Calu3 (cell line): ENCODE data around the gene PLEKHF1. TPM values are rescaled to one million over a fixed set of nuclear protein-coding genes. Genes with fewer than 3 reads are reported as not detected.

Source experiments
- BruUV-seq: library from RNA; stranded (reverse); fragments of 400-500 nt; replicated peaks from 2 replicates; lab custom pipeline; 2021; lab: Mats Ljungman, UMichigan
- CTCF ChIA-PET: fragments of 300-600 bp; sonication (Branson Sonifier 250); formaldehyde crosslinking; loops from one replicate; lab custom pipeline; 2022; ENCODE audit warnings: antibody characterized with exemption; lab: Charles Lee
- DNase-seq: peaks from one replicate; pipeline ENCODE4 v3.0.0; 2022
- H3K27ac Mint-ChIP-seq: one replicate; pipeline ENCODE4 v1.8.0; 2022; ENCODE audit warnings: mixed read lengths; ENCODE audit not compliant: unreplicated experiment
- H3K27me3 Mint-ChIP-seq: one replicate; pipeline ENCODE4 v1.8.0; 2022; ENCODE audit warnings: mixed read lengths; ENCODE audit not compliant: unreplicated experiment
- H3K36me3 Mint-ChIP-seq: one replicate; pipeline ENCODE4 v1.8.0; 2022; ENCODE audit warnings: mild to moderate bottlenecking, moderate library complexity, mixed read lengths; ENCODE audit not compliant: insufficient read depth, unreplicated experiment
- H3K4me1 Mint-ChIP-seq: one replicate; pipeline ENCODE4 v1.8.0; 2022; ENCODE audit warnings: mild to moderate bottlenecking, low read depth, mixed read lengths; ENCODE audit not compliant: unreplicated experiment
- H3K4me3 Mint-ChIP-seq: one replicate; pipeline ENCODE4 v1.8.0; 2022; ENCODE audit warnings: mild to moderate bottlenecking, low read depth, moderate library complexity, mixed read lengths; ENCODE audit not compliant: unreplicated experiment
- H3K9me3 Mint-ChIP-seq: one replicate; pipeline ENCODE4 v1.8.0; 2022; ENCODE audit warnings: low read depth, mixed read lengths; ENCODE audit not compliant: unreplicated experiment
- CTCF ChIP-seq: fragments of 200-600 bp; IDR thresholded peaks from one replicate; pipeline ENCODE4 v1.8.0; 2022; ENCODE audit warnings: antibody characterized with exemption; ENCODE audit not compliant: unreplicated experiment
- intact Hi-C: fragments of 100-400 bp; cut with micrococcal nuclease; formaldehyde crosslinking; loops from one replicate; pipeline ENCODE4 v1.10.0; 2022; ENCODE audit not compliant: unreplicated experiment
- total RNA-seq: library from RNA; stranded (reverse); gene quantifications from 2 replicates; pipeline ENCODE4 v1.2.3, GENCODE V29; 2022

Gene PLEKHF1
- total RNA-seq, 1 experiment from 2014 or later, result 2.9 TPM

- CTCF ChIA-PET, result no interaction called here
- Mint-ChIP-seq H3K27me3 (peaks cover 74% of the 10 kb centered on the region), H3K4me1 (no peaks in the 10 kb centered on the region), H3K9me3 (no peaks in the 10 kb centered on the region), H3K4me3 (no peak overlapping the region), H3K27ac (no peak overlapping the region), H3K36me3 (no peaks in the 10 kb centered on the region)
- TF ChIP-seq CTCF, result no peak
- no TSS peak for BruUV-seq
- no peak for DNase-seq
- intact Hi-C loops, result no loop called here
Measured at GRCh38 chr19:29639086-29639485, 26.2 kb upstream of the PLEKHF1 start.

GRCh38 chr19:29640231-29640630, 25.0 kb upstream of the PLEKHF1 start:
- Mint-ChIP-seq H3K27me3 (peaks cover 85% of the 10 kb centered on the region), H3K4me3 (no peak overlapping the region), H3K27ac (no peak overlapping the region), H3K4me1 (no peaks in the 10 kb centered on the region), H3K36me3 (no peaks in the 10 kb centered on the region), H3K9me3 (no peaks in the 10 kb centered on the region)
- intact Hi-C loops, result no loop called here
- no TSS peak for BruUV-seq
- CTCF ChIA-PET, result interaction anchor here (0.6 kb wide), 1 partner anchor 29 kb away, joined by 5 read pairs; no protein-coding TSS in a partner anchor
- no peak for DNase-seq
- no peak for TF ChIP-seq CTCF

- Mint-ChIP-seq H3K4me1 (no peaks in the 10 kb centered on the region), H3K27me3 (peaks cover 85% of the 10 kb centered on the region), H3K9me3 (no peaks in the 10 kb centered on the region), H3K36me3 (no peaks in the 10 kb centered on the region), H3K27ac (no peak overlapping the region), H3K4me3 (no peak overlapping the region)
- intact Hi-C loops, result no loop called here
- no TSS peak for BruUV-seq
- CTCF ChIA-PET, result no interaction called here
- DNase-seq, result no peak
- TF ChIP-seq CTCF, result no peak
Measured at GRCh38 chr19:29641597-29641996, 23.7 kb upstream of the PLEKHF1 start.

GRCh38 chr19:29643361-29643935, 21.8 kb upstream of the PLEKHF1 start:
- intact Hi-C loops, result no loop called here
- Mint-ChIP-seq H3K36me3 (no peaks in the 10 kb centered on the region), H3K4me1 (no peaks in the 10 kb centered on the region), H3K27ac (no peak overlapping the region), H3K4me3 (no peak overlapping the region), H3K9me3 (no peaks in the 10 kb centered on the region), H3K27me3 (peaks cover 69% of the 10 kb centered on the region)
- CTCF ChIA-PET, result no interaction called here
- no TSS peak for BruUV-seq
- no peak for TF ChIP-seq CTCF
- no peak for DNase-seq
